ENCODE measurements around the gene DUS1L.
A peak's percentile ranks its signal among the peaks of the same experiment; 100 is the strongest.

The DUS1L gene

GRCh38 chr17:82100502-82101298 lies 35.1 kb upstream of the DUS1L start:
- peak in 1 of 5 experiments; percentile 3 for DNase-seq

DNA sequence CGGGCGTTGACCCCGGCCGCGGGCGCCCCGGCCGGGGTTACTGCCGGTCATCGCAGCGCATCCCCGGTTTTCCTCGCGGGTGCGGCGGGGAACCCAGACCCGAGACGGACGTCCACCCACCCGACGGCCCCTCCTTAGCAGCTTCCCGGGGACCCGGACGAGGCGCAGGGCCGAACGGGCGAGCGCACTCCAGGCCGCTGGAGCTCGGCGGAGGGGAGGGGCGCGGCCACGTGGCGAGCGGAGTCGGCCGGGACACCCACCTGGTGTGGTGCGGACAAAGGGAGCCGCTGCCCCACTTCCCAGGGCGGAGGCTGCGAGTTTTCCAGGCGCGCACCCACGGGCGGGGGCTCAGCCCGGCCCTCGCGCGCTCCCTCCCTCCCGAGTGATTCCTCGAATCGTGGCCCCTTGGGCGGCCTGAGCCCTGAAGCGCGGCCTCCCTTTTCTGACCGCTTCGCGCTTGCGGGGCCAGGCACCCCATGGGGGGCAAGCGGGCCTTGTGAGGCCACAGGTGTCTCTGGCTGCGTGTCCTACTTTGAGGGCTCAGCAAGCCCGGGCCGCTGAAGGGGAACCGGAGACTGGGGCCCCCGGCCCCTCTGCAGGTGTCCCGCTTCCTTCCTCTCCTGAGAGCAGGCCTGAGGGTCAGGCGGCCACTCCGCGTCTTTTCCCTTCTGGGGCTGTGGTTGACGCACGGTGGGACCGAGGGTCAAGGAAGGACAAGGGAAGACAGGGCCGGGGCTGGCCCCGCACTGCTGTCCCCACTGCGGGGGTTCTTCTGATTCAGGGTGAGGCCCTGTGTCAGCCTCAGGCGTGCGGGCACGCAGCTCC lies 33.5 kb upstream of the DUS1L start:
- no peak for DNase-seq

- peak; percentile 84 to 96 (median 87) for DNase-seq
Observed at GRCh38 chr17:82098169-82098938, 32.8 kb upstream of the DUS1L start, which contains the start of gene FASN. Gene FASN, minus strand, starts transcription at chr17:82098236. Its CDS starts 1,791 bp downstream, at chr17:82096445.

GRCh38 chr17:82097919-82098168 lies 32.2 kb upstream of the DUS1L start:
- DNase-seq: no peak

GRCh38 chr17:82097184-82097918 lies 31.7 kb upstream of the DUS1L start:
- peak in 1 of 5 experiments; percentile 49 for DNase-seq

- no peak for DNase-seq
Observed at GRCh38 chr17:82096709-82097183, 31.1 kb upstream of the DUS1L start.

DNA sequence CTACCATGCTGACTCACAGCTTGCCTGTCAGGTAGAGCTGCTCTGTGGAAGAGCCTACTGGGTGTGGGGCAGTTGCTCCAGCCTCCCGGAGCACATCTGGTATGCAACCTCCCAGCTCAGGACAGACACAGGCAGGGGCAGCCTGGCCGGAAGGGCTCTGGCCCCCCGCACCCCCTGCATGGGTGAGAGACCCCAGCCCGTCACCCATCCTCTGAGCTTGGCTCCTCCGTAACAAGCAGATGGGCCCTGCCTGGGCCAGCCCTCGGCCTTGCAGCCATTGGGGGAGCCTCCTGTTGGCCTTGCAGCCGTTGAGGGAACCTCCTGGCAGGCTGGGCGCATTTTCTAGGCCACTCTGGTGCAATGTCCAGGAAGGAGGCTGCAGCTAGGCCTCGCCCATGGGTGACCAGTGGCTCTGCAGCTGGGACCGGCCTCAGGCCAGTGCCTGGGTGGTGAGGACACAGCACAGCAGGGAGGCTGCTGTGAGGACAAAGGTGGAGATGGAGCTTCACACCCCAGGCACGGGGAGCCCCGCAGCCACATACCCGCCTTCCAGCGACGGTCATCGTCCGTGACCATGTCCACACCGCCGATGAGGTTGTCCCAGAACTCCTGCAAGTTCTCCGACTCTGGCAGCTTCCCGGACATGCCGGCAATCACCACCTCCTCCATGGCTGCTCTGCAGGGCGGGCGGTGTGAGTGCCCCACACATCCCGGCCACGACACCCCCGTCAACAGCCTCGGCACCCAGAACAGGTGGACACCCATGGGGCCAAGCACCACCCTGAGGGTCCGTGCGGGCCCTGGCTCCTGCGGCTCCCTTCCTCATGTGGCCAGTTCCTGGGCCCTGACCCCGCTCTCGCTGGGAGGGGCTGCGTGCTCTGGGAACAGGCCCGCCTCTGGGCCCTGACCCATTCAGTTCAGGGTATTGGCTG lies 30.4 kb upstream of the DUS1L start:
- no peak for DNase-seq

GRCh38 chr17:82094931-82095776 lies 29.6 kb upstream of the DUS1L start:
- DNase-seq: peak in 2 of 5 experiments; percentile 1 to 3

DNA sequence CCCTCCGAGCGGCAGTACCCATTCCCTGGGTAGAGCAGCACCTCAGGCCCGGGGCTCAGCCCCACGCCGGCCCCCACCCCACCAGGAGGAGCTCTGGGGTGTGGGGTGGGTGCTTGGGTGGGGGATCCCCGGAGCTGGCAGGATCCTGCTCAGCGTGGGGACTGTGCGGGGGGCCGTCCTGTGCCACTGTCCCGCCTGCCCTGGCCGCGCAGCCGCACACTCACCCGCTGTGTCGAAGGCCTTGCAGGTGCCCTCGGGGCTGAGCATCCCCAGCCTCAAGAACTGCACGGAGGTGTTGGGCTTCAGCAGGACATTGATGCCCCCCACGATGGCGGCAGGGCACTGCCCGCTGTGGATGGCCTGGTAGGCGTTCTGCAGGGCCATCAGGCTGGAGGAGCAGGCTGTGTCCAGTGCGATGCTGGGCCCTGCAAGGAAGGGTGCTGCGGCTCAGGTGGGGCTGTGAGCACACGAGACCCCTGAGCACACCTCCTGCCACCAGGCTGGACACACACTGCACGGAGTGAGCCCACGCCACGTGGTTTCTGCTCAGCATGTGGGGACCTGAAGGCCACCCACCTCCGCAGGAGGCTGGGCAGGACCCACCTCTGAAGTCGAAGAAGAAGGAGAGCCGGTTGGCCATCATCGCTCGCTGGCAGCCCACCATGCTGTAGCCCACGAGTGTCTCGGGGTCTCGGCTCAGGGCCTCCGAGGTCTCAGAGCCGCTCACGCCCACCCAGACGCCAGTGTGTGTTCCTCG lies 27.6 kb upstream of the DUS1L start:
- peak in 1 of 5 experiments; percentile 6 for DNase-seq

DNA sequence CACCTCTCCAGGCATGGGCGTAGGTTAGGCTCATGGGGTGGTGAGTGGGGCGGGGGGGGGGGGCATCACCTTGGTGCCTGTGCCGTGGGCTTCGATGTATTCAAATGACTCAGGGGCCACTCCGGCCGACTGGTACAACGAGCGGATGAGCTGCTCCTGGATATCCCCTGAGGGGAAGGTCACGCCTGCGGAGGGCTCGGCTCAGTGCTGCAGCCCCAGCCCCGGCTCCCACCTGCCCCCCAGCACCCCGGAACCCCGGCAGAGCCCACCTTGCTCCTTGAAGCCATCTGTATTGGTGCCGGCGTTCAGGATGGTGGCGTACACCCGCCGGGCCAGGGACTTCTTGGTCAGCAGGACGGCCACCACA lies 27.0 kb upstream of the DUS1L start:
- DNase-seq: no peak

- DNase-seq: no peak
Observed at GRCh38 chr17:82092094-82092586, 26.5 kb upstream of the DUS1L start.

GRCh38 chr17:82091264-82092066 lies 25.9 kb upstream of the DUS1L start:
- DNase-seq: no peak

DNA sequence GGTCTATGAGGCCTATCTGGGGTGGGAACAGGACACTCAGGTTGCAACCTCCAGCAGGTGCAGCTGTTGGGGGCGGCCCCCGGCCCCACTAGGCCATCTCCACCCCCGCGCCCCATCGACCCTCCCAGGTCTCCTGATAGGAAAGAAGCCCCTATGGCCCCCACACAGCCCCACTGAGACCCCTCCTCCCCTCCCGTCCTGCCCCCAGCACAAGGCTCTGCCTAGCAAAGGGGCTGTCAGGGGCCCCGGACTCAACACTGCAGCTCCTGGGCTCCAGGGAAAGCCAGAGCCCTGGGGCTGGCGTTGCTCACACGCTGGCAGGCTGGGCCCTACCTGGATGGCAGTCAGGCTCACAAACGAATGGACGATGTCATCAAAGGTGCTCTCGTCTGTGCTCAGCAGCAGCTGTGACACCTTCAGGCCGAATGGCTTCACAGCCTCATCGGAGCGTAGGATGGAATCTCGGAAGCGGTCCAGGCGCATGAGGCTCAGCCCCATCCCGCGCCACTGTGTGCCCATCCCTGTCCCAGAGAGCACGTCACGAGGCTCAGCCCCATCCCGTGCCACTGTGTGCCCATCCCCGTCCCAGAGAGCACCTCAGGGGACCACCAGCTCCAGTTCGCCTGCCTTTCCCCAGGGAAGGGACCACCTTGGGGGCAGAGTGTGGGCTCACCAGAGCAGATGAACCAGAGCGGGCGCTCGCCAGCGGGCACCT lies 25.1 kb upstream of the DUS1L start:
- DNase-seq: no peak

GRCh38 chr17:82089723-82090548 lies 24.3 kb upstream of the DUS1L start:
- peak in 1 of 5 experiments; percentile 2 for DNase-seq

DNA sequence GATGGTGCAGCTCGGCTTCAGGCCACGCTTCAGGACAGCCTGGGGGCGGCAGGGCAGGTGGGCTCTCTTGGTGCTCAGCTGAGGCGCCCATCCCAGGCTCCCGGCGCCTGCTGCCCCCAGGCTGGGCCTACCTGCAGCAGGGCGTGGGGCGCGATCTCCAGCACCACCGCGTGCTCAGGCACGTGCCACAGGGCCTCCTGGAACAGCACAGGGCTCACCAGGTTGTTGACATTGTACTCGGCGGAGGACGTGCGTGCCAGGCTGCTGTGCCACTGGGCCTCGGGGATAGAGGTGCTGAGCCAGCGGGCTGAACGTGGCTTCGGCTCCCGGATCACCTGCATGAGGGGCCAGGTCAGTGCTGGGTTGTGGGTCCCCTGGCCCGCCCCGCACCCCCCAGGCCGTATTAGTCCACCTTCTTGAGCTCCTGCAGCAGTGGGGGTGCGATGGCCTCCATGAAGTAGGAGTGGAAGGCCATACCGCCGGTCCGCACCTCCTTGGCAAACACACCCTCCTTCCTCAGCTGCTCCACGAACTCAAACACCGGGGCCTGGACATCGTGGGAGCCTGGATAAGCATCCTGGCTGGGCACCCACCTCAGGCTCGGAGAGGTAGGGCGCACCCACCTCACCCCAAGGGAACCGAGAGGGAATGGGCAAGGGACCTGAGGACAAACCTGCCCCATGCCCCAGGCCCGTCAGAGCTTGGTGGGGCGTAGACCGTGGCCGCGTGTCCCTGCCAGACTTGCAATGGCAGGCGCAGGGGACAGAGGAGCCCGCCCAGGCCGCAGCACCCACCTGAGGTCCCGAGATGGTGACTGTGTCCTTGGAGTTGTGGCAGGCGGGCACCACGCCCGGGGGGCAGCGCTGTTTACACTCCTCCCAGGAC lies 23.5 kb upstream of the DUS1L start:
- peak in 1 of 5 experiments; percentile 7 for DNase-seq

Measured in T-helper 2 cell (primary cell).